Measurements from ENCODE around the gene DRC7. TPM values are rescaled to one million over a fixed set of nuclear protein-coding genes. Genes with fewer than 3 reads are reported as not detected.

DRC7 gene
- total RNA-seq, 1 donor from 2014 or later, result 0.04 TPM

- Histone ChIP-seq H3K27me3 (ENCODE audit: control insufficient read depth, insufficient read depth, low read length) (no peaks in the 10 kb centered on the region), H3K36me3 (ENCODE audit: control insufficient read depth, insufficient read depth, low read length) (peaks cover 2% of the 10 kb centered on the region), H3K4me3 (ENCODE audit: low read depth, low read length) (no peak overlapping the region)
- DNase-seq (ENCODE audit: low read depth), result no peak
- TF ChIP-seq CTCF (IDR thresholded peaks at IDR 0.05; ENCODE audit: insufficient read depth, low read length, poor library complexity, severe bottlenecking), result no peak
These were observed 57.1 kb downstream of the DRC7 start for GRCh38 chr16:57751539-57752202.

- TF ChIP-seq CTCF (IDR thresholded peaks at IDR 0.05; ENCODE audit: insufficient read depth, low read length, poor library complexity, severe bottlenecking), result no peak
- Histone ChIP-seq H3K4me3 (ENCODE audit: low read depth, low read length) (no peak overlapping the region), H3K36me3 (ENCODE audit: control insufficient read depth, insufficient read depth, low read length) (peaks cover 2% of the 10 kb centered on the region), H3K27me3 (ENCODE audit: control insufficient read depth, insufficient read depth, low read length) (no peaks in the 10 kb centered on the region)
- no peak for DNase-seq (ENCODE audit: low read depth)
These were observed 57.6 kb downstream of the DRC7 start for GRCh38 chr16:57752203-57752580.

- Histone ChIP-seq H3K36me3 (ENCODE audit: control insufficient read depth, insufficient read depth, low read length) (peaks cover 2% of the 10 kb centered on the region), H3K27me3 (ENCODE audit: control insufficient read depth, insufficient read depth, low read length) (no peaks in the 10 kb centered on the region), H3K4me3 (ENCODE audit: low read depth, low read length) (no peak overlapping the region)
- TF ChIP-seq CTCF (IDR thresholded peaks at IDR 0.05; ENCODE audit: insufficient read depth, low read length, poor library complexity, severe bottlenecking), result no peak
- no peak for DNase-seq (ENCODE audit: low read depth)
These were observed 58.2 kb downstream of the DRC7 start for GRCh38 chr16:57752581-57753447.

- no peak for TF ChIP-seq CTCF (IDR thresholded peaks at IDR 0.05; ENCODE audit: insufficient read depth, low read length, poor library complexity, severe bottlenecking)
- H3K4me3 ChIP-seq (ENCODE audit: low read depth, low read length), result no peak overlapping the region
- no peak for DNase-seq (ENCODE audit: low read depth)
- H3K36me3 ChIP-seq (ENCODE audit: control insufficient read depth, insufficient read depth, low read length), result peaks cover 2% of the 10 kb centered on the region
- H3K27me3 ChIP-seq (ENCODE audit: control insufficient read depth, insufficient read depth, low read length), result no peaks in the 10 kb centered on the region
These were observed 59.1 kb downstream of the DRC7 start for GRCh38 chr16:57753448-57754353.

- no peak for TF ChIP-seq CTCF (IDR thresholded peaks at IDR 0.05; ENCODE audit: insufficient read depth, low read length, poor library complexity, severe bottlenecking)
- H3K4me3 ChIP-seq (ENCODE audit: low read depth, low read length), result no peak overlapping the region
- no peak for DNase-seq (ENCODE audit: low read depth)
- H3K27me3 ChIP-seq (ENCODE audit: control insufficient read depth, insufficient read depth, low read length), result no peaks in the 10 kb centered on the region
- peaks cover 2% of the 10 kb centered on the region for H3K36me3 ChIP-seq (ENCODE audit: control insufficient read depth, insufficient read depth, low read length)
These were observed 59.9 kb downstream of the DRC7 start for GRCh38 chr16:57754354-57755060.

All from kidney epithelial cell (primary cell).